RWPE1 (cell line): Measurements from ENCODE around the gene PDE3B.
"Not testable (repeated sequence)": the region's sequence is repeated elsewhere in the genome, so short reads cannot be mapped to it uniquely, and the experiment has no call there.

Experiments
- CTCF ChIA-PET: fragments of 350-600 bp; sonication (Branson Sonifier 250); formaldehyde crosslinking; extraction: SDS; loops from one replicate; lab custom pipeline; 2021; lab: Yijun Ruan, JAX
- POLR2A ChIA-PET: fragments of 400-600 bp; formaldehyde crosslinking; extraction: SDS; loops from one replicate; lab custom pipeline; 2020; ENCODE audit warnings: antibody characterized with exemption; ENCODE audit not compliant: low non-redundant PET; lab: Yijun Ruan, JAX
- DNase-seq: peaks from one replicate; pipeline ENCODE4 v3.0.0; 2012; ENCODE audit warnings: low spot score
- H3K27ac ChIP-seq: fragments of 450-650 bp; 2 replicates; pipeline ENCODE4 v1.5.1; 2017
- TF ChIP-seq, protein P1 (sequence below): fragments of 450-650 bp; conservative IDR thresholded peaks from 2 replicates; pipeline ENCODE4 v1.5.1; 2017; ENCODE audit warnings: low read depth, mild to moderate bottlenecking

PDE3B gene

GRCh38 chr11:14679662-14680061, 36.1 kb downstream of the PDE3B start:
- TF ChIP-seq, protein P1, sequence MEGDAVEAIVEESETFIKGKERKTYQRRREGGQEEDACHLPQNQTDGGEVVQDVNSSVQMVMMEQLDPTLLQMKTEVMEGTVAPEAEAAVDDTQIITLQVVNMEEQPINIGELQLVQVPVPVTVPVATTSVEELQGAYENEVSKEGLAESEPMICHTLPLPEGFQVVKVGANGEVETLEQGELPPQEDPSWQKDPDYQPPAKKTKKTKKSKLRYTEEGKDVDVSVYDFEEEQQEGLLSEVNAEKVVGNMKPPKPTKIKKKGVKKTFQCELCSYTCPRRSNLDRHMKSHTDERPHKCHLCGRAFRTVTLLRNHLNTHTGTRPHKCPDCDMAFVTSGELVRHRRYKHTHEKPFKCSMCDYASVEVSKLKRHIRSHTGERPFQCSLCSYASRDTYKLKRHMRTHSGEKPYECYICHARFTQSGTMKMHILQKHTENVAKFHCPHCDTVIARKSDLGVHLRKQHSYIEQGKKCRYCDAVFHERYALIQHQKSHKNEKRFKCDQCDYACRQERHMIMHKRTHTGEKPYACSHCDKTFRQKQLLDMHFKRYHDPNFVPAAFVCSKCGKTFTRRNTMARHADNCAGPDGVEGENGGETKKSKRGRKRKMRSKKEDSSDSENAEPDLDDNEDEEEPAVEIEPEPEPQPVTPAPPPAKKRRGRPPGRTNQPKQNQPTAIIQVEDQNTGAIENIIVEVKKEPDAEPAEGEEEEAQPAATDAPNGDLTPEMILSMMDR: no peak
- H3K27ac ChIP-seq: no peak overlapping the region
- POLR2A ChIA-PET: no interaction called here
- DNase-seq: no peak
- CTCF ChIA-PET: interaction anchor here (0.6 kb wide), 1 partner anchor 18 kb away, joined by 3 read pairs; no protein-coding TSS in a partner anchor

DNA sequence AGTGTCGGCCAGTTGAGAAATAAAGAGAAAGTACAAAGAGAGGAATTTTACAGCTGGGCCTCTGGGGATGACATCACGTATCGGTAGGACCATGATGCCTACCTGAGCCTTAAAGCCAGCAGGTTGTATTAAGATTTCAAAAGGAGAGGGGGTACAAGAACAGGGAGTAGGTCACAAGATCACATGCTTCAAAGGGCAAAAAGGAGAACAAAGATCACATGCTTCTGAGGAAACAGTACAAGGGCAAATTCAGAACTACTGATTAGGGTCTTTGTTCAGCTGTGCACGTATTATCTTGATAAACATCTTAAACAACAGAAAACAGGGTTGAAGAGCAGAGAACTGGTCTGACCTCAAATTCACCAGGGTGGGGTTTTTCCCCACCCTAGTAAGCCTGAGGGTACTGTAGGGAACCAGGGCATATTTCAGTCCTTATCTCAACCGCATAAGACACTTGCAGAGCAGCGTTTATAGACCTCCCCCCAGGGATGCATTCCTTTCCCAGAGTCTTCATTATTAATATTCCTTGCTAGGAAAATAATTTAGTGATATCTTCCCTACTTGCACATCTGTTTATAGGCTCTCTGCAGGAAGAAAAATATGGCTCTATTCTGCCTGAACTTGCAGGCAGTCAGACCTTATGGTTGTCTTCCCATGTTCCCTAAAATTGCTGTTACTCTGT, 40.8 kb downstream of the PDE3B start:
- CTCF ChIA-PET, DNase-seq, H3K27ac ChIP-seq: not testable (repeated sequence)
- POLR2A ChIA-PET: interaction anchor here (0.5 kb wide), 1 partner anchor 931 kb away, joined by 3 read pairs; no protein-coding TSS in a partner anchor

GRCh38 chr11:14687456-14687855, 43.9 kb downstream of the PDE3B start:
- ChIA-PET POLR2A (no interaction called here), CTCF (interaction anchor here (0.6 to 0.7 kb wide), 2 partner anchors 14 to 765 kb away, joined by 3 to 4 read pairs; no protein-coding TSS in a partner anchor)
- H3K27ac ChIP-seq: no peak overlapping the region
- no peak for DNase-seq
- TF ChIP-seq, protein P1: no peak

DNA sequence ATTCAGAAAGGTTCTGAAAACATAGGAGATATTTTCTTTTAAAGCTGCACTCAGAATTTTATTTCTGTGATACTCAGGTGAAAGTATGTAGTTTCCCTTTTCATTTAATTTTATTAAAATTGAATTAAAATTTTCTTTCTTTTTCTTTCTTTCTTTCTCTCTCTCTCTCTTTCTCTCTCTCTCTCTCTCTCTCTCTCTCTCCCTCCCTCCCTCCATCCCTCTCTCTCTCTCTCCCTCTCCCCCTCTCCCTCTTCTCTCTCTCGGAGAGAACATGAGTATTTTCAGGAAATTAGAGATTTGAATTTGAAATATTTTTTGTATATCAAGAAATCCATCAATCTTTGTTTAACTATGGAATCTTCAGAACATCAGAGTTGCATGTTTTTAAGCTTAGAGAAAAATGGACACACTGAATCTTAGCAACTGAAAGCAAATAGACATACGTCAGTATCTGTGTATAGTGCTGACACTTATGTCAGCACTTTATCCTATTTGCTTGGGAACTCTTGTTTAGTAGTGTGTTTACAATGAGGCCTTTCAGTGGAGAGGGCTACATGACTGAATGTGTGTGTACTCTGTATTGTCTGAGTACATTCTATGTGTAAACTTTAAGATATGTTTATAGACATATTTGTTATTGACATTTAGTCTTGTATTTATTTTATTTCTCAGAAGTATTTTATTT, 44.5 kb downstream of the PDE3B start:
- TF ChIP-seq, protein P1: no peak
- H3K27ac ChIP-seq: no peak overlapping the region
- ChIA-PET CTCF (interaction anchor here (0.7 kb wide), 2 partner anchors 368 to 765 kb away, joined by 4 to 5 read pairs; no protein-coding TSS in a partner anchor), POLR2A (no interaction called here)
- no peak for DNase-seq

- H3K27ac ChIP-seq, POLR2A ChIA-PET, DNase-seq, CTCF ChIA-PET: not testable (repeated sequence)
Measured at GRCh38 chr11:14695656-14696055, 52.1 kb downstream of the PDE3B start.

GRCh38 chr11:14698771-14699170, 55.2 kb downstream of the PDE3B start:
- H3K27ac ChIP-seq: no peak overlapping the region
- no peak for DNase-seq
- TF ChIP-seq, protein P1: no peak
- ChIA-PET POLR2A (no interaction called here), CTCF (no interaction called here)

DNA sequence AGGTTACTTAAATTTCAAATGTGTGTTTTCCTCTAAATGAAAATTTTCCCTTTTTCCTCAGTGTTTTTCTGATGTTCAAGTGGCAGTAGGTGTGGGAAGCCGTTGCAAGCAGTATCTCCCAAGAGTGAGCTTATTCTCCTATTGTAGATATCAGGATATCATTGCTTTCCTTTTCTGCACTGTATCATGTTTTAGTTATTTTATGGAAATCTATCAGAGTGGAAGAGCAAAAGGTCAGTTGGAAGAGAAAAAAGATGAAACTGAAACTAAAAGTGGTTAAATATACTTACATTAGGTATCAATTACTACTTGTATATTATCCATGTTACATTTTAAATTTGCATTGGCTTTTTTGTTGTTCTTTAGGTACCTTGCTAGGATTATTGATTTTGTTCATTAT, 57.0 kb downstream of the PDE3B start:
- H3K27ac ChIP-seq: no peak overlapping the region
- ChIA-PET CTCF (interaction anchor here (0.7 kb wide), 1 partner anchor 78 kb away, joined by 4 read pairs; no protein-coding TSS in a partner anchor), POLR2A (no interaction called here)
- TF ChIP-seq, protein P1: no peak
- DNase-seq: no peak
